ENCODE measurements around the gene RNASEL.
"Not testable (repeated sequence)": the region's sequence is repeated elsewhere in the genome, so short reads cannot be mapped to it uniquely, and the experiment has no call there.

RNASEL gene

DNA sequence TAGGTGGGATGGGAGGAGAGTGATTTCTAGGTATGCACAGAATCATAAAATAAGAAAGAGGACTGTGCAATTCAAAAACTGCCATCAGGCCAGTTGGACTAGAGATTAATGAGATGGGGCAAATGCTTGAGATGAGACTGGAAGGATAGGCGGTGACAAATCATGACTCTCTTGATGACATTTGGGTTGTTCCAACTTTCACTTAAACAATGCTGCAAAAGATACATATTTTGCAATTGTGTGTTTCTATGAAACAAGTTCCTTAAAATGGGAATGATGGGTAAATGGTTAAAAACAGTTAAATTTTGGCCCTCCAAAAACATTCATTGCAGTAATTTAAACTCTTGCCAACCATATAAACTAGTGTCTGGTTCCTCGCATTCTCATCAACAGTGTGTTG, 55.2 kb downstream of the RNASEL start:
- ChIA-PET POLR2A (ENCODE audit: low non-redundant PET) (no interaction called here), CTCF (no interaction called here)
- TF ChIP-seq CTCF (conservative IDR thresholded peaks at IDR 0.05; ENCODE audit: low read depth), result no peak

GRCh38 chr1:182528206-182528605, 60.9 kb downstream of the RNASEL start:
- CTCF ChIA-PET; POLR2A ChIA-PET (ENCODE audit: low non-redundant PET): not testable (repeated sequence)

More for the DNA sequence above, 55.2 kb downstream of the RNASEL start:
- H3K27ac ChIP-seq, result no peak overlapping the region
- no peak for DNase-seq (ENCODE audit: low spot score)

DNA sequence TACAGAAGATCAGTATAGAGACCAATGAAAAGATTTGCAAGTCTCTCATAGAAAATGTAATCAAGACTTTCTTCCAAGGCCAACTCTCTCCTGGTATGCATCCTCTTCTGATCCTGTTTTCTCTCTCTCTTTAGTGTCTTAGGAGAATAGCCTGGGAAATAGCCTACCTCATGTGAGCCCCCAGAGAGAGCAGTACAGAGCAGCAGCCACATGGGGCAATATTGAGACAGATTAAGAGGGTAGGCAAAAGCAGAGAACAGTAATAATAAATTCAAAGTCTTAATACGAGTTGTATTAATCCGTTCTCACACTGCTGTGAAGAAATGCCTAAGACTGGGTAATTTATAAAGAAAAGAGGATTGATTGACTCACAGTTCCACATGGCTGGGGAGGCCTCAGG, 61.4 kb downstream of the RNASEL start:
- ChIA-PET POLR2A (ENCODE audit: low non-redundant PET) (no interaction called here), CTCF (interaction anchor here (0.7 kb wide), 1 partner anchor 670 kb away, joined by 3 read pairs; no protein-coding TSS in a partner anchor)
- no peak overlapping the region for H3K27ac ChIP-seq
- DNase-seq (ENCODE audit: low spot score), result no peak
- TF ChIP-seq CTCF (conservative IDR thresholded peaks at IDR 0.05; ENCODE audit: low read depth), result no peak

More at GRCh38 chr1:182528206-182528605, 60.9 kb downstream of the RNASEL start:
- not testable (repeated sequence) for DNase-seq (ENCODE audit: low spot score); H3K27ac ChIP-seq

GRCh38 chr1:182525342-182525741, 63.7 kb downstream of the RNASEL start:
- CTCF ChIA-PET, result no interaction called here
- POLR2A ChIA-PET (ENCODE audit: low non-redundant PET), result no interaction called here

More at GRCh38 chr1:182525342-182525741, 63.7 kb downstream of the RNASEL start:
- no peak for DNase-seq (ENCODE audit: low spot score)
- no peak overlapping the region for H3K27ac ChIP-seq
- no peak for TF ChIP-seq CTCF (conservative IDR thresholded peaks at IDR 0.05; ENCODE audit: low read depth)

All from RWPE1 (cell line).